ENCODE data around the gene NFATC2.

The NFATC2 gene

GRCh38 chr20:51470499-51470820 lies 72.1 kb downstream of the NFATC2 start:
- no peak overlapping the region for H3K4me3 ChIP-seq (ENCODE audit: low read depth, low read length)
- no peak for TF ChIP-seq CTCF (IDR thresholded peaks at IDR 0.05; ENCODE audit: borderline replicate concordance, insufficient read depth, low read depth, low read length)

GRCh38 chr20:51469578-51470498 lies 72.7 kb downstream of the NFATC2 start:
- H3K4me3 ChIP-seq (ENCODE audit: low read depth, low read length): no peak overlapping the region
- no peak for TF ChIP-seq CTCF (IDR thresholded peaks at IDR 0.05; ENCODE audit: borderline replicate concordance, insufficient read depth, low read depth, low read length)

GRCh38 chr20:51469046-51469445 lies 73.5 kb downstream of the NFATC2 start:
- no peak for TF ChIP-seq CTCF (IDR thresholded peaks at IDR 0.05; ENCODE audit: borderline replicate concordance, insufficient read depth, low read depth, low read length)
- no peak overlapping the region for H3K4me3 ChIP-seq (ENCODE audit: low read depth, low read length)

- no peak for TF ChIP-seq CTCF (IDR thresholded peaks at IDR 0.05; ENCODE audit: borderline replicate concordance, insufficient read depth, low read depth, low read length)
- no peak overlapping the region for H3K4me3 ChIP-seq (ENCODE audit: low read depth, low read length)
Measured at GRCh38 chr20:51468636-51469035, 73.9 kb downstream of the NFATC2 start.

- H3K4me3 ChIP-seq (ENCODE audit: low read depth, low read length): no peak overlapping the region
Measured at GRCh38 chr20:51467956-51468626, 74.4 kb downstream of the NFATC2 start.

GRCh38 chr20:51463998-51464397 lies 78.5 kb downstream of the NFATC2 start:
- no peak overlapping the region for H3K4me3 ChIP-seq (ENCODE audit: low read depth, low read length)
- no peak for TF ChIP-seq CTCF (IDR thresholded peaks at IDR 0.05; ENCODE audit: borderline replicate concordance, insufficient read depth, low read depth, low read length)

More at GRCh38 chr20:51467956-51468626, 74.4 kb downstream of the NFATC2 start:
- no peak for TF ChIP-seq CTCF (IDR thresholded peaks at IDR 0.05; ENCODE audit: borderline replicate concordance, insufficient read depth, low read depth, low read length)

Measured in GM12875 (cell line).